Measurements from ENCODE around the gene EPN2. TPM values are rescaled to one million over a fixed set of nuclear protein-coding genes. Genes with fewer than 3 reads are reported as not detected.

Gene EPN2
- total RNA-seq, 1 experiment from 2014 or later = 31.3 TPM

DNA sequence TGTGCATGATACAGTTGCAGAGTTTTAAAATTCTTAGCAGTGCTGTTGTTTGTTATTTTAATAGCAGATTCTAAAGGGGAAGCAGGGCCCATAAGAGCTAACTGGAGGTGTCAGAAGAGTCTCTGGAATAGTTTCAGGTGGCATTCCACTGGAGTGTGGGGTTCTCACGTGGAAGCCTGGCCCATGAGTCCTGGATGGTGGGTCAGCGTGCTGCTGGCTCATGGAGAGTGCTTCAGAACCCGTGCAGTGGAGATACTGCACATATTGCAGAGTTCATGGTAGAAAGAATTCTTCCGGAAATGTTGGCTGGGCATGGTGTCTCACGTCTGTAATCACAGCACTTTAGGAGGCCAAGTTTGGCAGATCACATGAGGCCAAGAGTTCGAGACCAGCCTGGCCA is 81.4 kb downstream of the EPN2 start:
- CTCF ChIA-PET = no interaction called here
- H3K4me3 Mint-ChIP-seq (ENCODE audit: low read depth, unreplicated experiment) = no peak overlapping the region
- intact Hi-C loops (cut with micrococcal nuclease; ENCODE audit: unreplicated experiment) = no loop called here
- no peaks in the 10 kb centered on the region for H3K4me1 Mint-ChIP-seq (ENCODE audit: low read depth, unreplicated experiment)
- H3K36me3 Mint-ChIP-seq (ENCODE audit: insufficient read depth, unreplicated experiment) = peaks cover 26% of the 10 kb centered on the region
- no peak overlapping the region for H3K27ac Mint-ChIP-seq (ENCODE audit: unreplicated experiment)
- TF ChIP-seq, protein P1, sequence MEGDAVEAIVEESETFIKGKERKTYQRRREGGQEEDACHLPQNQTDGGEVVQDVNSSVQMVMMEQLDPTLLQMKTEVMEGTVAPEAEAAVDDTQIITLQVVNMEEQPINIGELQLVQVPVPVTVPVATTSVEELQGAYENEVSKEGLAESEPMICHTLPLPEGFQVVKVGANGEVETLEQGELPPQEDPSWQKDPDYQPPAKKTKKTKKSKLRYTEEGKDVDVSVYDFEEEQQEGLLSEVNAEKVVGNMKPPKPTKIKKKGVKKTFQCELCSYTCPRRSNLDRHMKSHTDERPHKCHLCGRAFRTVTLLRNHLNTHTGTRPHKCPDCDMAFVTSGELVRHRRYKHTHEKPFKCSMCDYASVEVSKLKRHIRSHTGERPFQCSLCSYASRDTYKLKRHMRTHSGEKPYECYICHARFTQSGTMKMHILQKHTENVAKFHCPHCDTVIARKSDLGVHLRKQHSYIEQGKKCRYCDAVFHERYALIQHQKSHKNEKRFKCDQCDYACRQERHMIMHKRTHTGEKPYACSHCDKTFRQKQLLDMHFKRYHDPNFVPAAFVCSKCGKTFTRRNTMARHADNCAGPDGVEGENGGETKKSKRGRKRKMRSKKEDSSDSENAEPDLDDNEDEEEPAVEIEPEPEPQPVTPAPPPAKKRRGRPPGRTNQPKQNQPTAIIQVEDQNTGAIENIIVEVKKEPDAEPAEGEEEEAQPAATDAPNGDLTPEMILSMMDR (IDR thresholded peaks at IDR 0.05; ENCODE audit: unreplicated experiment) = no peak
- H3K27me3 Mint-ChIP-seq (ENCODE audit: unreplicated experiment) = no peaks in the 10 kb centered on the region
- no peak for DNase-seq
- BruUV-seq (replicated peaks) = no TSS peak
- no peaks in the 10 kb centered on the region for H3K9me3 Mint-ChIP-seq (ENCODE audit: low read depth, unreplicated experiment)

- Mint-ChIP-seq H3K27ac (ENCODE audit: unreplicated experiment) (no peak overlapping the region), H3K9me3 (ENCODE audit: low read depth, unreplicated experiment) (no peaks in the 10 kb centered on the region), H3K27me3 (ENCODE audit: unreplicated experiment) (no peaks in the 10 kb centered on the region), H3K36me3 (ENCODE audit: insufficient read depth, unreplicated experiment) (peaks cover 17% of the 10 kb centered on the region), H3K4me1 (ENCODE audit: low read depth, unreplicated experiment) (no peaks in the 10 kb centered on the region), H3K4me3 (ENCODE audit: low read depth, unreplicated experiment) (no peak overlapping the region)
- TF ChIP-seq, protein P1 (IDR thresholded peaks at IDR 0.05; ENCODE audit: unreplicated experiment) = no peak
- no peak for DNase-seq
- CTCF ChIA-PET = no interaction called here
- no TSS peak for BruUV-seq (replicated peaks)
- intact Hi-C loops (cut with micrococcal nuclease; ENCODE audit: unreplicated experiment) = no loop called here
Measured at GRCh38 chr17:19319771-19320505, 82.8 kb downstream of the EPN2 start.

- H3K9me3 Mint-ChIP-seq (ENCODE audit: low read depth, unreplicated experiment) = no peaks in the 10 kb centered on the region
- H3K36me3 Mint-ChIP-seq (ENCODE audit: insufficient read depth, unreplicated experiment) = peaks cover 15% of the 10 kb centered on the region
- H3K4me1 Mint-ChIP-seq (ENCODE audit: low read depth, unreplicated experiment) = no peaks in the 10 kb centered on the region
- H3K27me3 Mint-ChIP-seq (ENCODE audit: unreplicated experiment) = no peaks in the 10 kb centered on the region
- H3K27ac Mint-ChIP-seq (ENCODE audit: unreplicated experiment) = no peak overlapping the region
- intact Hi-C loops (cut with micrococcal nuclease; ENCODE audit: unreplicated experiment) = no loop called here
- no peak for DNase-seq
- TF ChIP-seq, protein P1 (IDR thresholded peaks at IDR 0.05; ENCODE audit: unreplicated experiment) = no peak
- BruUV-seq (replicated peaks) = no TSS peak
- no peak overlapping the region for H3K4me3 Mint-ChIP-seq (ENCODE audit: low read depth, unreplicated experiment)
- CTCF ChIA-PET = no interaction called here
Measured at GRCh38 chr17:19320876-19321275, 83.7 kb downstream of the EPN2 start.

DNA sequence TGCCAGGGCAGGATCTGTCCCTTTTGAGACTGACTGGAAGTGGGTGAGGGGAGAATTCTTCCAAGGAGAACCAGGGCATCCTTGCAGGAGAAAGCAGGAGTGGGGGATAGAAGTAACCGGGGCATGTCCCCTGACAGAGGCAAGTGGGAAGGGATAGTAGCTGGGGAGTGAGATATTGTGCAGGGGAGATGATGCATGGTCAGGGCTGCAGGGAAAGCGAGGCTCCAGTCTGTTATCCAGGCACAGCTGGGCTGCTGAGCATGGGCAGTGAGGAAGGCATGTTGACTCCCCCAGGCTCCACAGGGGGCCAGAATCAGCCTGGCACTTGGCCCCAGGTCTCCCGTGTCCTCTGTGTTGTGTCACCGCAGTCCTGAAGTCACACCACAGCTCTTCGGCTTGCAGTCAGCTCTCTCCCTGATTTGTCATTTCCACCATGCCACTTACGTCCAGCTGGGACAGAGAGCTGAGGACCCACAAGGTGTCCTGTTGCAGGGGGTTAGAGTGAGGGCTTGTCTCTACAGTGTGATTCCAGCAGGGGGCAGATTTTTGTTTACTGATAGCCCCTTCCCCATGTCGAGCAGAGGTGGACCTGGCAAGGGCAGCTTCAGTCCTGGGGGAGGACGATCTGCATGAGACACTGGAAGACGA is 84.4 kb downstream of the EPN2 start:
- no TSS peak for BruUV-seq (replicated peaks)
- Mint-ChIP-seq H3K27ac (ENCODE audit: unreplicated experiment) (no peak overlapping the region), H3K4me1 (ENCODE audit: low read depth, unreplicated experiment) (peaks cover under 1% of the 10 kb centered on the region), H3K9me3 (ENCODE audit: low read depth, unreplicated experiment) (no peaks in the 10 kb centered on the region), H3K27me3 (ENCODE audit: unreplicated experiment) (no peaks in the 10 kb centered on the region), H3K4me3 (ENCODE audit: low read depth, unreplicated experiment) (no peak overlapping the region), H3K36me3 (ENCODE audit: insufficient read depth, unreplicated experiment) (peaks cover 15% of the 10 kb centered on the region)
- TF ChIP-seq, protein P1 (IDR thresholded peaks at IDR 0.05; ENCODE audit: unreplicated experiment) = no peak
- CTCF ChIA-PET = no interaction called here
- DNase-seq = no peak
- intact Hi-C loops (cut with micrococcal nuclease; ENCODE audit: unreplicated experiment) = no loop called here

Measured in Calu3 (cell line).